ENCODE results near the gene LEF1.

DNA sequence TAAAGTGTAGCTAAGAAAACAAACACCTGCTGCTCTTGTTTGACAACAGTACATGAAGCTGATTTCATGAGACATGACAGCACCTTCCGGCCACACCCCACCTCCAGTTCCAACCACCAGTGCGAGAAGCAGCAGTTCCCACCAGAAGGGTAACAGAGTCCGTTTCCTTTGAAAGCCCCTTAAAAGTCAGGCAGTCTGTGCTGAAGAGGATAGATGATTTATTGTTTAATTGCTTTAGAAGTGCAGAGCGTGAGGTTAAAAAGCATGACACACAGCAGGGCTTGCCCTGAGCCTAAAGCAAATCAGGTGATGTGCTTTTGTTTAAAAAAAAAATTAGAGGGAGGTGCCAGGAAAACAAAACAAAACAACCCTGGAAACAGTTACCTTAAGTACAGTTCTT lies 96.4 kb downstream of the LEF1 start:
- TF ChIP-seq SAFB (IDR thresholded peaks at IDR 0.05; ENCODE audit: borderline replicate concordance, low read depth, low read length) (no peak), POLR2A (conservative IDR thresholded peaks at IDR 0.05) (no peak)

All from K562 (cell line).